PC-3 (cell line): ENCODE measurements around the gene CALM1. TPM values are rescaled to one million over a fixed set of nuclear protein-coding genes. Genes with fewer than 3 reads are reported as not detected.
A peak's percentile ranks its signal among the peaks of the same experiment; 100 is the strongest.

Experiments used
- ATAC-seq: fragments of 200-7000 bp; cut with Tn5 transposase; 2 replicates; pipeline ENCODE4 v1.9.1; 2020; ENCODE audit warnings: mild to moderate bottlenecking, moderate library complexity
- Bru-seq: library from RNA; stranded (reverse); fragments of 400-500 nt; gene quantifications from one replicate; lab custom pipeline; 2021; lab: Mats Ljungman, UMichigan
- BruChase-seq, 2 experiments: library from RNA; stranded (reverse); fragments of 400-500 nt; gene quantifications; one replicate each; lab custom pipeline; 2021; lab: Mats Ljungman, UMichigan
- BruUV-seq: library from RNA; stranded (reverse); fragments of 400-500 nt; replicated peaks from 2 replicates; lab custom pipeline; 2021; lab: Mats Ljungman, UMichigan
- CTCF ChIA-PET: fragments of 300-600 bp; sonication (Branson Sonifier 250); formaldehyde crosslinking; loops from one replicate; lab custom pipeline; 2022; ENCODE audit warnings: antibody characterized with exemption; lab: Charles Lee
- POLR2A ChIA-PET: fragments of 300-600 bp; sonication (Branson Sonifier 250); formaldehyde crosslinking; loops from one replicate; lab custom pipeline; 2022; ENCODE audit warnings: antibody characterized with exemption; ENCODE audit not compliant: unreplicated experiment; lab: Charles Lee
- DNase-seq: peaks from one replicate; pipeline ENCODE4 v3.0.0-alpha.2; 2015
- H2AFZ ChIP-seq: fragments of 300-600 bp; sonication (generic); 2 replicates; pipeline ENCODE4 v1.6.0; 2016; ENCODE audit warnings: antibody characterized with exemption, low read length
- H3F3A ChIP-seq: fragments of 300-600 bp; sonication (generic); one replicate; pipeline ENCODE4 v1.6.0; 2017; ENCODE audit warnings: antibody characterized with exemption, low read length, control low read depth, mild to moderate bottlenecking; ENCODE audit not compliant: unreplicated experiment
- H3K27ac ChIP-seq: fragments of 300-600 bp; sonication (generic); 2 replicates; pipeline ENCODE4 v1.5.1; 2016; ENCODE audit warnings: mild to moderate bottlenecking, low read length
- H3K27me3 ChIP-seq: fragments of 300-600 bp; sonication (generic); 2 replicates; pipeline ENCODE4 v1.6.1; 2016; ENCODE audit warnings: low read length, mixed read lengths
- H3K36me3 ChIP-seq: fragments of 300-600 bp; sonication (generic); 2 replicates; pipeline ENCODE4 v1.6.1; 2016; ENCODE audit warnings: low read depth, mixed run types, low read length, mixed read lengths
- H3K4me1 ChIP-seq: fragments of 300-600 bp; sonication (generic); 2 replicates; pipeline ENCODE4 v1.5.1; 2016; ENCODE audit warnings: low read length; ENCODE audit not compliant: insufficient read depth
- H3K4me2 ChIP-seq: fragments of 300-600 bp; sonication (generic); 2 replicates; pipeline ENCODE4 v1.6.0; 2016; ENCODE audit warnings: low read length
- H3K4me3 ChIP-seq: fragments of 300-600 bp; sonication (generic); 2 replicates; pipeline ENCODE4 v1.5.1; 2016; ENCODE audit warnings: mild to moderate bottlenecking, low read length, mixed read lengths
- H3K79me2 ChIP-seq: fragments of 300-600 bp; sonication (generic); 2 replicates; pipeline ENCODE4 v1.6.1; 2017; ENCODE audit warnings: low read length, mixed read lengths
- H3K9ac ChIP-seq: fragments of 300-600 bp; sonication (generic); 2 replicates; pipeline ENCODE4 v1.6.0; 2016; ENCODE audit warnings: mild to moderate bottlenecking, low read length
- H3K9me2 ChIP-seq: fragments of 300-600 bp; sonication (generic); replicated peaks from 2 replicates; pipeline ENCODE4 v1.6.1; 2016; ENCODE audit warnings: mixed run types, low read length, mixed read lengths
- H3K9me3 ChIP-seq: fragments of 300-600 bp; sonication (generic); 2 replicates; pipeline ENCODE4 v1.6.1; 2016; ENCODE audit warnings: low read length, mixed read lengths
- H4K20me1 ChIP-seq: fragments of 300-600 bp; sonication (generic); 2 replicates; pipeline ENCODE4 v1.6.1; 2016; ENCODE audit warnings: low read length, mixed read lengths
- CTCF ChIP-seq: fragments of 300-600 bp; sonication (generic); conservative IDR thresholded peaks from 2 replicates; pipeline ENCODE4 v1.5.1; 2017; ENCODE audit warnings: antibody characterized with exemption, low read depth, mild to moderate bottlenecking, low read length
- EZH2 ChIP-seq: fragments of 300-600 bp; sonication (generic); IDR thresholded peaks from one replicate; pipeline ENCODE4 v1.6.1; 2017; ENCODE audit warnings: antibody characterized with exemption, mild to moderate bottlenecking, low read length; ENCODE audit not compliant: unreplicated experiment
- EZH2phosphoT487 ChIP-seq: fragments of 300-600 bp; sonication (generic); IDR thresholded peaks from 2 replicates; pipeline ENCODE4 v1.6.1; 2018; ENCODE audit warnings: mild to moderate bottlenecking, antibody characterized with exemption, low read length, borderline replicate concordance
- intact Hi-C: fragments of 100-400 bp; cut with micrococcal nuclease; formaldehyde crosslinking; loops from 2 replicates; pipeline ENCODE4 v1.9.0; 2023
- long read RNA-seq: library from polyadenylated mRNA; unstranded; transcript quantifications from one replicate; pipeline ENCODE4 v2.0.0, GENCODE V29; 2021; ENCODE audit not compliant: unreplicated experiment
- total RNA-seq: library from RNA; depleted of rRNA; stranded (reverse); fragments of >200 nt; gene quantifications from 2 replicates; pipeline ENCODE4 v1.2.3, GENCODE V29; 2014; rRNA removed

The CALM1 gene
- total RNA-seq (594 and 1,162 TPM in 2 replicates), Bru-seq, nascent RNA (percentile 98 among the genes with signal in this experiment), BruChase-seq, experiment 1, labeled RNA remaining after a 6-hour chase (percentile 100 among the genes with signal in this experiment), BruChase-seq, experiment 2, labeled RNA remaining after a 2-hour chase (percentile 99 among the genes with signal in this experiment)
- long read RNA-seq, full-length matches to known transcripts: 2,050 of 2,311 reads
- long read RNA-seq, partial matches to known transcripts: 13 of 2,311 reads
- long read RNA-seq, other reads (novel, unspliced or antisense): 248 of 2,311 reads

- BruUV-seq: TSS peak; percentile 90
- no peak for TF ChIP-seq CTCF
- no peak for TF ChIP-seq EZH2
- no peak for TF ChIP-seq EZH2phosphoT487
- ATAC-seq (peak; percentile 70), DNase-seq (peak; percentile 92)
- peaks cover 20% of the 10 kb centered on the region for H3K36me3 ChIP-seq
- CTCF ChIA-PET: interaction anchor here (1.1 kb wide), 1 partner anchor 13 kb away, joined by 10 read pairs; no protein-coding TSS in a partner anchor
- peak within 1 kb of the TSS; percentile 88 for H3K4me2 ChIP-seq
- H3K4me1 ChIP-seq: peaks cover 23% of the 10 kb centered on the region
- POLR2A ChIA-PET: interaction anchor here (0.6 to 1.0 kb wide), 5 partner anchors 14 to 591 kb away, joined by 3 to 9 read pairs (median 6); no protein-coding TSS in a partner anchor
- H3K9me2 ChIP-seq: no peaks in the 10 kb centered on the region
- peaks cover 33% of the 10 kb centered on the region for H4K20me1 ChIP-seq
- H3K9me3 ChIP-seq: no peaks in the 10 kb centered on the region
- 0 out of 2 replicates have a peak within 1 kb of the TSS, but pooled peaks have one; percentile 3 for H3K27ac ChIP-seq
- no peaks in the 10 kb centered on the region for H3F3A ChIP-seq
- H3K4me3 ChIP-seq: peak within 1 kb of the TSS; percentile 95
- no peaks in the 10 kb centered on the region for H3K27me3 ChIP-seq
- H3K79me2 ChIP-seq: peaks cover 44% of the 10 kb centered on the region
- H3K9ac ChIP-seq: peak within 1 kb of the TSS; percentile 79
- H2AFZ ChIP-seq: peak within 1 kb of the TSS; percentile 68
- intact Hi-C loops: loop anchor here (1.0 to 5.0 kb wide), 3 partner anchors 13 to 741 kb away; no protein-coding TSS in a partner anchor
Measured at GRCh38 chr14:90396341-90397339, at the start of gene CALM1. Gene CALM1 (plus strand): TSS chr14:90397029. CDS start chr14:90397231, 202 bp downstream.

GRCh38 chr14:90348270-90348669, 48.6 kb upstream of the CALM1 start:
- Histone ChIP-seq H3K4me1 (no peaks in the 10 kb centered on the region), H3K79me2 (no peaks in the 10 kb centered on the region), H3K4me3 (no peak overlapping the region), H3K27ac (no peak overlapping the region), H2AFZ (no peak overlapping the region), H3K4me2 (no peak overlapping the region), H3F3A (no peaks in the 10 kb centered on the region), H4K20me1 (no peaks in the 10 kb centered on the region), H3K9ac (no peak overlapping the region), H3K9me2 (no peaks in the 10 kb centered on the region), H3K9me3 (no peaks in the 10 kb centered on the region), H3K36me3 (no peaks in the 10 kb centered on the region), H3K27me3 (no peaks in the 10 kb centered on the region)
- POLR2A ChIA-PET: no interaction called here
- no peak for TF ChIP-seq CTCF
- TF ChIP-seq EZH2: no peak
- TF ChIP-seq EZH2phosphoT487: no peak
- no peak for ATAC-seq
- intact Hi-C loops: no loop called here
- CTCF ChIA-PET: no interaction called here
- no TSS peak for BruUV-seq
- no peak for DNase-seq
